Prostate gland (tissue), 2 donors: ENCODE results near the gene RHBDL3. TPM values are rescaled to one million over a fixed set of nuclear protein-coding genes. Genes with fewer than 3 reads are reported as not detected.

Experiments used
- DNase-seq: peaks from one replicate; pipeline ENCODE4 v3.0.0-alpha.2; 2019; ENCODE audit warnings: low spot score
- H3K27ac ChIP-seq, 2 donors: fragments of 200-600 bp; sonication (generic); 2 replicates each; pipeline ENCODE4 v1.5.1; 2017 to 2019
- H3K27me3 ChIP-seq: fragments of 200-600 bp; sonication (generic); replicated peaks from 2 replicates; pipeline ENCODE4 v1.5.1; 2019; ENCODE audit not compliant: insufficient read depth
- H3K36me3 ChIP-seq, 2 donors: fragments of 200-600 bp; sonication (generic); 1 replicate in 1 of 2; 2 replicates in 1 of 2; pipeline versions ENCODE4 v1.5.1 to v1.8.1; 2017 to 2019
- H3K4me1 ChIP-seq: fragments of 200-600 bp; sonication (generic); replicated peaks from 2 replicates; pipeline ENCODE4 v1.5.1; 2019
- H3K4me3 ChIP-seq, 2 donors: fragments of 200-600 bp; sonication (generic); 2 replicates each; pipeline ENCODE4 v1.5.1; 2017 to 2019
- H3K9me3 ChIP-seq: fragments of 200-600 bp; sonication (generic); 2 replicates; pipeline ENCODE4 v1.5.1; 2017
- CTCF ChIP-seq, 4 experiments: fragments of 200-600 bp in 2 of 4; fragments of 450-650 bp in 2 of 4; sonication (generic) in 2 of 4; IDR thresholded peaks; 1 replicate in 3 of 4; 2 replicates in 1 of 4; pipeline ENCODE4 v1.5.1; 2016 to 2019; ENCODE audit warnings: antibody characterized with exemption in 4 of 4, mild to moderate bottlenecking in 2 of 4, moderate library complexity in 2 of 4
- POLR2A ChIP-seq: fragments of 450-650 bp; IDR thresholded peaks from one replicate; pipeline ENCODE4 v1.6.1; 2016; ENCODE audit warnings: antibody characterized with exemption, mild to moderate bottlenecking
- POLR2AphosphoS5 ChIP-seq: sonication (generic); formaldehyde crosslinking; IDR thresholded peaks from one replicate; pipeline ENCODE4 v1.6.1; 2017; ENCODE audit warnings: antibody characterized with exemption
- WGBS: methylation state at CpG from one replicate; pipeline ENCODE4 v1.1.5; 2018; 5-methylcytosine and 5-hydroxymethylcytosine counted together
- intact Hi-C: fragments of 100-400 bp; cut with DNase I; formaldehyde crosslinking; loops from one replicate; pipeline ENCODE4 v1.14.2; 2022
- total RNA-seq, 2 donors: library from RNA; depleted of rRNA; stranded (reverse); fragments of >200 nt; gene quantifications; one replicate each; pipeline ENCODE4 v1.1.0, GENCODE V29; 2016

Gene RHBDL3
- total RNA-seq, 2 donors from 2014 or later: 0.77 to 2.7 TPM

- intact Hi-C loops: no loop called here
- no peak for DNase-seq
- Histone ChIP-seq H3K9me3 (no peaks in the 10 kb centered on the region), H3K27ac (peak overlapping the region; percentile 80 to 82), H3K36me3 (no peaks in the 10 kb centered on the region), H3K4me1 (peaks cover 3% of the 10 kb centered on the region), H3K4me3 (peak overlapping the region; percentile 49 to 53), H3K27me3 (no peaks in the 10 kb centered on the region)
- WGBS: 43% methylated on average over 14 of the region's 14 CpGs
- TF ChIP-seq POLR2A: no peak
- no peak for TF ChIP-seq CTCF (IDR thresholded peaks at IDR 0.05)
- no peak for TF ChIP-seq POLR2AphosphoS5
These were observed 77.1 kb downstream of the RHBDL3 start for GRCh38 chr17:32342603-32343325.

- 86% methylated on average over 11 of the region's 11 CpGs for WGBS
- Histone ChIP-seq H3K27ac (no peak overlapping the region), H3K9me3 (no peaks in the 10 kb centered on the region), H3K4me1 (peaks cover 3% of the 10 kb centered on the region), H3K4me3 (no peak overlapping the region), H3K36me3 (no peaks in the 10 kb centered on the region), H3K27me3 (no peaks in the 10 kb centered on the region)
- intact Hi-C loops: no loop called here
- TF ChIP-seq POLR2A (no peak), POLR2AphosphoS5 (no peak), CTCF (IDR thresholded peaks at IDR 0.05) (no peak)
- DNase-seq: no peak
These were observed 80.4 kb downstream of the RHBDL3 start for GRCh38 chr17:32345951-32346600.

DNA sequence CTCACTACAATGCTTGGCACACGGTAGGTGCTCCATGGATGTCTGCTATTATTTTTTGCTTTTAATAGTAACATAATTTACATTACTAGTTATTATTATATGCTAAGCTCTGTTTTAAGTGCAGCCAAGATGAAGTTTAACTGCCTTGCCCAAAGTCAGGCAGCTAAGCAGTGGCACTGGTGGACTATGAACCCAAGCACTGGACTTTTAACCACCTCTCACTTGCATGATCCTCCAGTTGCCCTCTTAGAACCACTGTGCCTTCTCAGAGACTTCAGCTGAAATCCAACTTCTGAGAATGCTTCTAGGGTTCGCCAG lies 82.8 kb downstream of the RHBDL3 start:
- TF ChIP-seq POLR2A (no peak), POLR2AphosphoS5 (no peak), CTCF (IDR thresholded peaks at IDR 0.05) (no peak)
- no peaks in the 10 kb centered on the region for H3K27me3 ChIP-seq
- H3K4me1 ChIP-seq: no peaks in the 10 kb centered on the region
- H3K9me3 ChIP-seq: no peaks in the 10 kb centered on the region
- 95% methylated on average over 2 of the region's 2 CpGs for WGBS
- DNase-seq: no peak
- no peak overlapping the region for H3K27ac ChIP-seq
- H3K4me3 ChIP-seq: no peak overlapping the region
- no peaks in the 10 kb centered on the region for H3K36me3 ChIP-seq
- intact Hi-C loops: no loop called here

DNA sequence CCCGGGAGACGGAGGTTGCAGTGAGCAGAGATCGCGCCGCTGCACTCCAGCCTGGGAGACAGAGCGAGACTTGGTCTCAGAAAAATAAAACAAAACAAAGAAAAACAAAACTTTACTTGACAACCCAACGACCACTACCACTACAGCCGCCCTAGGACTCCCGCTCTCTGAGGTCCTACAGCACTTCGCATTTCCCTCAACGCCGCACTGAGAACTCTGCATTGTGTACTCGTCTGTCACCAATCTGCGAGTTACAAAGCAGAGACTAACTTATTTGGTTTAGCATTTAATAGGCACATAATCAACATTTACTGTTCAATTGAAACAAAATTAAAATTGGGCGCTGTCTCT lies 83.8 kb downstream of the RHBDL3 start:
- Histone ChIP-seq H3K4me3 (peak overlapping the region; percentile 55 to 95), H3K27me3 (no peaks in the 10 kb centered on the region), H3K27ac (peak overlapping the region; percentile 89 to 99), H3K9me3 (no peaks in the 10 kb centered on the region), H3K36me3 (no peaks in the 10 kb centered on the region), H3K4me1 (peaks cover 7% of the 10 kb centered on the region)
- DNase-seq: peak; percentile 41
- intact Hi-C loops: no loop called here
- WGBS: 15% methylated on average over 15 of the region's 15 CpGs
- TF ChIP-seq CTCF (IDR thresholded peaks at IDR 0.05): no peak
- TF ChIP-seq POLR2A: no peak
- TF ChIP-seq POLR2AphosphoS5: no peak
